H1 (cell line): Measurements from ENCODE around the gene CDH22. TPM values are rescaled to one million over a fixed set of nuclear protein-coding genes. Genes with fewer than 3 reads are reported as not detected.
A peak's percentile ranks its signal among the peaks of the same experiment; 100 is the strongest.

Experiments
- CTCF ChIA-PET: fragments of 300-600 bp; sonication (Branson Sonifier 250); formaldehyde crosslinking; loops from one replicate; lab custom pipeline; 2021; ENCODE audit not compliant: partially characterized antibody; lab: Charles Lee
- POLR2A ChIA-PET: fragments of 300-600 bp; sonication (Branson Sonifier 250); formaldehyde crosslinking; loops from one replicate; lab custom pipeline; 2021; ENCODE audit warnings: inconsistent platforms; ENCODE audit not compliant: partially characterized antibody; lab: Charles Lee
- DNase-seq, 2 experiments: peaks; one replicate each; pipeline versions ENCODE4 v3.0.0 to v3.0.0-alpha.2; 2010 to 2022; ENCODE audit warnings: low spot score in 2 of 2, low read depth in 1 of 2, mixed read lengths in 1 of 2
- FAIRE-seq: peaks from 2 replicates; lab custom pipeline; 2011; peaks lifted over from hg19 to GRCh38; lab: Jason Lieb, UNC
- H2AFZ ChIP-seq: 2 replicates; pipeline ENCODE4 v1.8.1; 2012; ENCODE audit warnings: low read length, inconsistent platforms
- H2AK5ac ChIP-seq: 2 replicates; pipeline ENCODE4 v1.6.1; 2013; ENCODE audit warnings: low read depth, low read length
- H2BK120ac ChIP-seq: replicated peaks from 2 replicates; pipeline ENCODE3; 2013; ENCODE audit warnings: low read depth, low read length, inconsistent platforms
- H2BK12ac ChIP-seq: 2 replicates; pipeline ENCODE4 v1.6.1; 2013; ENCODE audit warnings: low read depth, low read length
- H2BK15ac ChIP-seq: 2 replicates; pipeline ENCODE4 v1.6.1; 2013; ENCODE audit warnings: low read length
- H2BK20ac ChIP-seq: 2 replicates; pipeline ENCODE4 v1.6.1; 2013; ENCODE audit warnings: low read length
- H2BK5ac ChIP-seq: 2 replicates; pipeline ENCODE4 v1.6.1; 2013; ENCODE audit warnings: low read depth, low read length
- H3K14ac ChIP-seq: 2 replicates; pipeline ENCODE4 v1.6.1; 2013; ENCODE audit warnings: inconsistent platforms; ENCODE audit not compliant: insufficient read length
- H3K18ac ChIP-seq: 2 replicates; pipeline ENCODE4 v1.6.1; 2013; ENCODE audit warnings: low read length; ENCODE audit errors: extremely low read depth
- H3K23ac ChIP-seq: 2 replicates; pipeline ENCODE4 v1.6.1; 2013; ENCODE audit warnings: inconsistent platforms; ENCODE audit not compliant: insufficient read length
- H3K23me2 ChIP-seq: 2 replicates; pipeline ENCODE4 v1.6.1; 2013; ENCODE audit warnings: low read depth, low read length
- H3K27ac ChIP-seq: 2 replicates; pipeline ENCODE4 v1.6.1; 2011; ENCODE audit warnings: low read depth, low read length, inconsistent platforms
- H3K27me3 ChIP-seq, 4 experiments: replicated peaks in 1 of 4; 1 replicate in 1 of 4; 2 replicates in 3 of 4; pipeline versions ENCODE4 v1.6.1 to v1.8.1; 2011 to 2013; ENCODE audit warnings: low read length in 3 of 4, mild to moderate bottlenecking in 3 of 4, inconsistent platforms in 2 of 4, mixed read lengths in 2 of 4, moderate library complexity in 1 of 4; ENCODE audit not compliant: control insufficient read depth in 3 of 4, insufficient read depth in 3 of 4; ENCODE audit errors: extremely low read depth in 1 of 4
- H3K36me3 ChIP-seq, 4 experiments: 2 replicates each; pipeline versions ENCODE4 v1.6.1 to v1.8.1; 2011 to 2013; ENCODE audit warnings: mild to moderate bottlenecking in 4 of 4, low read length in 3 of 4, moderate library complexity in 2 of 4, control low read depth in 1 of 4, inconsistent platforms in 1 of 4; ENCODE audit not compliant: insufficient read depth in 4 of 4, control insufficient read depth in 2 of 4
- H3K4ac ChIP-seq: replicated peaks from 2 replicates; pipeline ENCODE3; 2013; ENCODE audit warnings: low read length, low read depth, mixed read lengths, inconsistent platforms; ENCODE audit not compliant: insufficient read length
- H3K4me1 ChIP-seq, 4 experiments: replicated peaks in 1 of 4; 1 replicate in 1 of 4; 2 replicates in 3 of 4; pipeline versions ENCODE4 v1.6.1 to v1.8.1; 2011 to 2013; ENCODE audit warnings: low read length in 3 of 4, inconsistent platforms in 2 of 4, mixed read lengths in 1 of 4; ENCODE audit not compliant: insufficient read depth in 4 of 4, control insufficient read depth in 3 of 4
- H3K4me2 ChIP-seq, 2 experiments: 2 replicates each; pipeline versions ENCODE4 v1.6.1 to v1.8.1; 2011 to 2013; ENCODE audit warnings: low read depth in 2 of 2, low read length in 2 of 2, control low read depth in 1 of 2, inconsistent platforms in 1 of 2, mild to moderate bottlenecking in 1 of 2; ENCODE audit not compliant: insufficient read depth in 1 of 2
- H3K4me3 ChIP-seq, 4 experiments: fragments of 200-600, 300-600 bp in 1 of 4; sonication (generic), shearing (Covaris generic), sonication (Bioruptor Twin) in 1 of 4; 2 replicates each; pipeline versions ENCODE4 v1.5.1 to v1.8.1; 2011 to 2016; ENCODE audit warnings: low read length in 4 of 4, low read depth in 3 of 4, control low read depth in 2 of 4, inconsistent platforms in 2 of 4, mild to moderate bottlenecking in 2 of 4, mixed read lengths in 1 of 4, moderate library complexity in 1 of 4; ENCODE audit not compliant: insufficient read depth in 2 of 4; ENCODE audit errors: extremely low read depth in 1 of 4
- H3K56ac ChIP-seq: replicated peaks from 2 replicates; pipeline ENCODE3; 2013; ENCODE audit warnings: low read depth, mild to moderate bottlenecking, mixed read lengths, low read length, inconsistent platforms; ENCODE audit not compliant: insufficient read length
- H3K79me1 ChIP-seq: 2 replicates; pipeline ENCODE4 v1.6.1; 2013; ENCODE audit warnings: low read depth, low read length, control low read depth
- H3K79me2 ChIP-seq, 2 experiments: 2 replicates each; pipeline versions ENCODE4 v1.6.1 to v1.8.1; 2012 to 2013; ENCODE audit warnings: low read length in 2 of 2, mild to moderate bottlenecking in 2 of 2, inconsistent platforms in 1 of 2; ENCODE audit not compliant: insufficient read depth in 2 of 2, control insufficient read depth in 1 of 2
- H3K9ac ChIP-seq, 4 experiments: replicated peaks in 1 of 4; 1 replicate in 1 of 4; 2 replicates in 3 of 4; pipeline versions ENCODE4 v1.6.1 to v1.8.1; 2011 to 2013; ENCODE audit warnings: low read depth in 3 of 4, low read length in 3 of 4, control low read depth in 2 of 4, mild to moderate bottlenecking in 2 of 4, moderate library complexity in 2 of 4, inconsistent platforms in 1 of 4; ENCODE audit errors: extremely low read depth in 1 of 4
- H3K9me3 ChIP-seq, 2 experiments: 2 replicates each; pipeline versions ENCODE4 v1.6.1 to v1.8.1; 2012 to 2013; ENCODE audit warnings: mild to moderate bottlenecking in 2 of 2, moderate library complexity in 2 of 2, control low read depth in 1 of 2, inconsistent platforms in 1 of 2, low read depth in 1 of 2, low read length in 1 of 2, mixed read lengths in 1 of 2; ENCODE audit not compliant: insufficient read depth in 2 of 2
- H4K20me1 ChIP-seq, 2 experiments: replicated peaks in 1 of 2; 2 replicates each; pipeline versions ENCODE3 to v1.8.1; 2011 to 2013; ENCODE audit warnings: inconsistent platforms in 2 of 2, low read length in 2 of 2, mild to moderate bottlenecking in 1 of 2; ENCODE audit not compliant: insufficient read depth in 2 of 2, control insufficient read depth in 1 of 2
- H4K5ac ChIP-seq: 2 replicates; pipeline ENCODE4 v1.6.1; 2013; ENCODE audit warnings: low read length, low read depth, mixed read lengths, inconsistent platforms; ENCODE audit not compliant: insufficient read length
- H4K8ac ChIP-seq: 2 replicates; pipeline ENCODE4 v1.8.0; 2013; ENCODE audit warnings: mild to moderate bottlenecking, moderate library complexity, low read length, inconsistent platforms; ENCODE audit not compliant: insufficient read depth; ENCODE audit errors: extremely low read depth
- H4K91ac ChIP-seq: replicated peaks from 2 replicates; pipeline ENCODE3; 2013; ENCODE audit warnings: low read length, mixed read lengths, inconsistent platforms; ENCODE audit not compliant: insufficient read length
- BACH1 ChIP-seq: IDR thresholded peaks from 2 replicates; pipeline ENCODE4 v1.6.1; 2012; ENCODE audit warnings: low read length, improper control_type of control experiment
- CHD2 ChIP-seq: IDR thresholded peaks from 2 replicates; pipeline ENCODE4 v1.6.1; 2012; ENCODE audit warnings: low read length, improper control_type of control experiment
- POLR2AphosphoS5 ChIP-seq: IDR thresholded peaks from 2 replicates; pipeline ENCODE4 v1.6.1; 2011; ENCODE audit warnings: low read depth, low read length
- RAD21 ChIP-seq, 2 experiments: IDR thresholded peaks in 1 of 2; conservative IDR thresholded peaks in 1 of 2; 2 replicates each; pipeline ENCODE4 v1.6.1; 2011; ENCODE audit warnings: low read depth in 2 of 2, low read length in 2 of 2, improper control_type of control experiment in 1 of 2, inconsistent platforms in 1 of 2, mild to moderate bottlenecking in 1 of 2, moderate library complexity in 1 of 2
- WGBS, 2 experiments: shearing (Covaris generic) in 1 of 2; methylation state at CpG; one replicate each; pipeline versions ENCODE4 v1.1.6 to v1.1.7; 2013 to 2015; ENCODE audit warnings: low lambda C conversion rate in 2 of 2, mixed read lengths in 2 of 2, inconsistent platforms in 1 of 2, low coverage in 1 of 2, missing lambda C conversion rate in 1 of 2; ENCODE audit not compliant: insufficient replicate concordance in 2 of 2, insufficient coverage in 1 of 2, insufficient read length in 1 of 2; ENCODE audit errors: extremely low coverage in 1 of 2, missing lambda C conversion rate in 1 of 2; 5-methylcytosine and 5-hydroxymethylcytosine counted together
- polyA plus RNA-seq, 7 experiments: library from polyadenylated mRNA; depleted of rRNA in 3 of 7; stranded (reverse) in 5 of 7; unstranded in 2 of 7; fragments of >200 nt in 5 of 7; fragments of 200-250 nt in 2 of 7; gene quantifications; 1 replicate in 5 of 7; 2 replicates in 1 of 7; 4 replicates in 1 of 7; pipeline versions ENCODE4 v1.2.1 to v1.2.3, GENCODE V29; 2011 to 2013; ENCODE audit warnings: missing spikeins in 2 of 7, mixed read lengths in 2 of 7
- total RNA-seq: library from RNA; stranded (reverse); fragmentation: NEBNext Ultra II Directional; extraction: Animal tissue kit (Norgen Biotek cat#: 25700); gene quantifications from 2 replicates; pipeline ENCODE4 v1.2.1, GENCODE V29; 2021
- TF ChIP-seq, protein P1 (sequence below): IDR thresholded peaks from 2 replicates; pipeline ENCODE4 v1.6.1; 2012; ENCODE audit warnings: inconsistent platforms
- TF ChIP-seq, protein P2 (sequence below), 3 experiments: IDR thresholded peaks; 1 replicate in 2 of 3; 2 replicates in 1 of 3; pipeline versions ENCODE4 v1.5.1 to v1.6.1; 2011; ENCODE audit warnings: low read length in 3 of 3, mild to moderate bottlenecking in 3 of 3, inconsistent platforms in 2 of 3, low read depth in 1 of 3, moderate library complexity in 1 of 3; ENCODE audit not compliant: insufficient read depth in 1 of 3; ENCODE audit errors: control extremely low read depth in 1 of 3
- TF ChIP-seq, protein P3 (sequence below): IDR thresholded peaks from 2 replicates; pipeline ENCODE4 v1.6.1; 2012; ENCODE audit warnings: inconsistent platforms

The CDH22 gene
- total and polyA plus RNA-seq, 2 of the 8 experiments (the other 6 are each of a cell fraction or from before 2014, with no cell fraction given) = 0.35 to 0.39 TPM

DNA sequence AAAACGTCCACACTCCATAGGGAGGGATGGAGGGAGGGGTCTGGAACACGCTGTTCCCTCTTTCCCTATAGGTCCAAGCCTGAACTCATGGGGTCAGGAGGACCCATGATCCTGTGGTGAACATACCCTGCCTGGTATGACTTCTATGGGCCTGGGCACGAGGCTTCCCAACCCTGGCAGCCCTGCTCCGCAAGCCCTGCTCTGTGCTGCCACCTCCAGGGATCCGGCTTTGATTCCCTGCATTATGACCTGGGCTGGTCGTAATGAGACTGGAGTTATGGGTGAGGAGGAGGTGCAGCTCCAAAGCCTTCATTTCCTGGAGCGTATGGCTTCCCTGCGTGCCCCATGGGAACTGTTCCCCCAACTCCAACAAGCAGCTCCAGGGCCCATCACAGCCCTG lies 54.9 kb downstream of the CDH22 start:
- POLR2A ChIA-PET = no interaction called here
- whole genome bisulfite sequencing, 2 experiments = 36% methylated on average over 8 of the region's 8 CpGs; no CpG with 5 or more reads in 1 of the 2 experiments
- no peak overlapping the region for H2BK5ac ChIP-seq

More for the DNA sequence above, 54.9 kb downstream of the CDH22 start:
- TF ChIP-seq, protein P1, sequence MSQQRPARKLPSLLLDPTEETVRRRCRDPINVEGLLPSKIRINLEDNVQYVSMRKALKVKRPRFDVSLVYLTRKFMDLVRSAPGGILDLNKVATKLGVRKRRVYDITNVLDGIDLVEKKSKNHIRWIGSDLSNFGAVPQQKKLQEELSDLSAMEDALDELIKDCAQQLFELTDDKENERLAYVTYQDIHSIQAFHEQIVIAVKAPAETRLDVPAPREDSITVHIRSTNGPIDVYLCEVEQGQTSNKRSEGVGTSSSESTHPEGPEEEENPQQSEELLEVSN = no peak
- TF ChIP-seq RAD21 (IDR thresholded peaks at IDR 0.05 in 1 of 2, conservative IDR thresholded peaks at IDR 0.05 in 1 of 2; ENCODE audit: low read depth in 2 of 2, low read length in 2 of 2) (peak; percentile 67 to 75), POLR2AphosphoS5 (no peak), BACH1 (no peak), CHD2 (no peak)
- TF ChIP-seq, protein P2, sequence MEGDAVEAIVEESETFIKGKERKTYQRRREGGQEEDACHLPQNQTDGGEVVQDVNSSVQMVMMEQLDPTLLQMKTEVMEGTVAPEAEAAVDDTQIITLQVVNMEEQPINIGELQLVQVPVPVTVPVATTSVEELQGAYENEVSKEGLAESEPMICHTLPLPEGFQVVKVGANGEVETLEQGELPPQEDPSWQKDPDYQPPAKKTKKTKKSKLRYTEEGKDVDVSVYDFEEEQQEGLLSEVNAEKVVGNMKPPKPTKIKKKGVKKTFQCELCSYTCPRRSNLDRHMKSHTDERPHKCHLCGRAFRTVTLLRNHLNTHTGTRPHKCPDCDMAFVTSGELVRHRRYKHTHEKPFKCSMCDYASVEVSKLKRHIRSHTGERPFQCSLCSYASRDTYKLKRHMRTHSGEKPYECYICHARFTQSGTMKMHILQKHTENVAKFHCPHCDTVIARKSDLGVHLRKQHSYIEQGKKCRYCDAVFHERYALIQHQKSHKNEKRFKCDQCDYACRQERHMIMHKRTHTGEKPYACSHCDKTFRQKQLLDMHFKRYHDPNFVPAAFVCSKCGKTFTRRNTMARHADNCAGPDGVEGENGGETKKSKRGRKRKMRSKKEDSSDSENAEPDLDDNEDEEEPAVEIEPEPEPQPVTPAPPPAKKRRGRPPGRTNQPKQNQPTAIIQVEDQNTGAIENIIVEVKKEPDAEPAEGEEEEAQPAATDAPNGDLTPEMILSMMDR (IDR thresholded peaks at IDR 0.05; ENCODE audit: control extremely low read depth in 1 of 3, insufficient read depth in 1 of 3, low read depth in 1 of 3, low read length in 3 of 3) = peak; percentile 72 to 77 (median 73)
- TF ChIP-seq, protein P3, sequence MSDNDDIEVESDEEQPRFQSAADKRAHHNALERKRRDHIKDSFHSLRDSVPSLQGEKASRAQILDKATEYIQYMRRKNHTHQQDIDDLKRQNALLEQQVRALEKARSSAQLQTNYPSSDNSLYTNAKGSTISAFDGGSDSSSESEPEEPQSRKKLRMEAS = peak; percentile 14; the same call in 1 of the 2 replicates
- TF ChIP-seq, all 59 proteins: peak for 3
- H4K91ac ChIP-seq = no peak overlapping the region
- no peaks in the 10 kb centered on the region for H4K20me1 ChIP-seq
- H3K4me1 ChIP-seq = peaks cover 0 to 9% (median 5%) of the 10 kb centered on the region in 4 experiments; a peak in 5 of 7 replicates
- H3K56ac ChIP-seq = no peak overlapping the region
- no peak overlapping the region for H2BK12ac ChIP-seq
- H3K4ac ChIP-seq = no peak overlapping the region
- peak in 1 of 2 experiments; percentile 27 for DNase-seq
- H3K18ac ChIP-seq = no peak overlapping the region
- no peak overlapping the region for H2BK20ac ChIP-seq
- H2AK5ac ChIP-seq = no peak overlapping the region
- H3K23ac ChIP-seq = no peak overlapping the region
- no peaks in the 10 kb centered on the region for H3K79me1 ChIP-seq
- no peak overlapping the region for H2BK15ac ChIP-seq
- no peak overlapping the region for H2BK120ac ChIP-seq
- H3K9me3 ChIP-seq = no peaks in the 10 kb centered on the region
- peaks cover 9 to 38% (median 28%) of the 10 kb centered on the region in 4 experiments for H3K27me3 ChIP-seq
- no peak overlapping the region for H4K8ac ChIP-seq
- CTCF ChIA-PET = interaction anchor here (0.6 to 3.5 kb wide), 16 partner anchors 10 to 128 kb away, joined by 3 to 16 read pairs (median 4); no protein-coding TSS in a partner anchor
- 0 out of 2 replicates have a peak overlapping the region, but pooled peaks have one; percentile 42 for H2AFZ ChIP-seq
- H3K14ac ChIP-seq = no peak overlapping the region
- no peak for FAIRE-seq
- H3K9ac ChIP-seq = no peak overlapping the region
- H3K23me2 ChIP-seq = peaks cover 8% of the 10 kb centered on the region; the same call in 1 of the 2 replicates
- no peak overlapping the region for H3K27ac ChIP-seq
- no peaks in the 10 kb centered on the region for H3K79me2 ChIP-seq
- H3K4me3 ChIP-seq = no peak overlapping the region
- no peak overlapping the region for H4K5ac ChIP-seq
- no peak overlapping the region for H3K4me2 ChIP-seq
- no peaks in the 10 kb centered on the region for H3K36me3 ChIP-seq
